GM18511 (cell line): Measurements from ENCODE around the gene CUX1.
"Not testable (repeated sequence)": the region's sequence is repeated elsewhere in the genome, so short reads cannot be mapped to it uniquely, and the experiment has no call there.

Experiments used
- ATAC-seq: cut with Tn5 transposase; IDR thresholded peaks from one replicate; pipeline ENCODE4 v1.9.1; 2021; ENCODE audit warnings: mild to moderate bottlenecking, moderate library complexity; ENCODE audit not compliant: unreplicated experiment

Gene CUX1

GRCh38 chr7:101998906-101999240 lies 181.4 kb downstream of the CUX1 start:
- ATAC-seq, result no peak

- no peak for ATAC-seq
Measured at GRCh38 chr7:101999393-101999792, 182.0 kb downstream of the CUX1 start.

- ATAC-seq, result no peak
Measured at GRCh38 chr7:102000123-102000522, 182.7 kb downstream of the CUX1 start.

GRCh38 chr7:102004229-102004628 lies 186.8 kb downstream of the CUX1 start:
- no peak for ATAC-seq

- no peak for ATAC-seq
Measured at GRCh38 chr7:102004848-102005247, 187.4 kb downstream of the CUX1 start.

GRCh38 chr7:102005933-102006480 lies 188.6 kb downstream of the CUX1 start:
- ATAC-seq, result no peak

- no peak for ATAC-seq
Measured at GRCh38 chr7:102006695-102007094, 189.3 kb downstream of the CUX1 start.

- ATAC-seq, result no peak
Measured at GRCh38 chr7:102008535-102009262, 191.3 kb downstream of the CUX1 start.

GRCh38 chr7:102009628-102010027 lies 192.2 kb downstream of the CUX1 start:
- ATAC-seq, result no peak

- ATAC-seq, result not testable (repeated sequence)
Measured at GRCh38 chr7:102012112-102012830, 194.8 kb downstream of the CUX1 start.

- ATAC-seq, result no peak
Measured at GRCh38 chr7:102012941-102013461, 195.6 kb downstream of the CUX1 start.

- no peak for ATAC-seq
Measured at GRCh38 chr7:102018876-102019275, 201.4 kb downstream of the CUX1 start.

- ATAC-seq, result no peak
Measured at GRCh38 chr7:102019461-102019860, 202.0 kb downstream of the CUX1 start.

GRCh38 chr7:102021841-102022618 lies 204.6 kb downstream of the CUX1 start:
- ATAC-seq, result no peak

GRCh38 chr7:102024005-102024768 lies 206.8 kb downstream of the CUX1 start:
- no peak for ATAC-seq

GRCh38 chr7:102024769-102025391 lies 207.5 kb downstream of the CUX1 start:
- ATAC-seq, result no peak

- not testable (repeated sequence) for ATAC-seq
Measured at GRCh38 chr7:102025777-102026176, 208.4 kb downstream of the CUX1 start.

GRCh38 chr7:102028206-102028826 lies 210.9 kb downstream of the CUX1 start:
- ATAC-seq, result no peak

- no peak for ATAC-seq
Measured at GRCh38 chr7:102029616-102030015, 212.2 kb downstream of the CUX1 start.

- no peak for ATAC-seq
Measured at GRCh38 chr7:102030696-102031095, 213.3 kb downstream of the CUX1 start.
